NOMO-1 (cell line): Measurements from ENCODE around the gene SPATA13.

Experiments
- DNase-seq, 2 experiments: peaks; one replicate each; lab custom pipeline; 2025; ENCODE audit not compliant: unreplicated experiment in 2 of 2; lab: John Stamatoyannopoulos, UW

The SPATA13 gene

GRCh38 chr13:24218338-24218737 is 57.8 kb downstream of the SPATA13 start:
- DNase-seq = no peak

GRCh38 chr13:24218977-24219376 is 58.5 kb downstream of the SPATA13 start:
- no peak for DNase-seq

GRCh38 chr13:24220086-24220703 is 59.7 kb downstream of the SPATA13 start:
- DNase-seq = peak; percentile 55 to 79

- no peak for DNase-seq
These were observed 60.5 kb downstream of the SPATA13 start for GRCh38 chr13:24221007-24221406.

- DNase-seq = no peak
These were observed 62.2 kb downstream of the SPATA13 start for GRCh38 chr13:24222756-24223155.

GRCh38 chr13:24223341-24224231 is 63.1 kb downstream of the SPATA13 start:
- no peak for DNase-seq

- no peak for DNase-seq
These were observed 63.7 kb downstream of the SPATA13 start for GRCh38 chr13:24224232-24224680.

GRCh38 chr13:24225062-24225461 is 64.5 kb downstream of the SPATA13 start:
- no peak for DNase-seq

- DNase-seq = no peak
These were observed 65.4 kb downstream of the SPATA13 start for GRCh38 chr13:24225930-24226329.

GRCh38 chr13:24226762-24227161 is 66.2 kb downstream of the SPATA13 start:
- DNase-seq = no peak

- DNase-seq = peak; percentile 25 to 61
These were observed 68.4 kb downstream of the SPATA13 start for GRCh38 chr13:24228852-24229458.

GRCh38 chr13:24230428-24231072 is 70.0 kb downstream of the SPATA13 start:
- DNase-seq = no peak

GRCh38 chr13:24231377-24231776 is 70.9 kb downstream of the SPATA13 start:
- DNase-seq = no peak

- no peak for DNase-seq
These were observed 71.5 kb downstream of the SPATA13 start for GRCh38 chr13:24232037-24232436.

GRCh38 chr13:24232474-24232873 is 72.0 kb downstream of the SPATA13 start:
- no peak for DNase-seq

GRCh38 chr13:24233351-24233901 is 72.9 kb downstream of the SPATA13 start:
- DNase-seq = no peak

- DNase-seq = no peak
These were observed 73.8 kb downstream of the SPATA13 start for GRCh38 chr13:24234200-24234915.

GRCh38 chr13:24237356-24237755 is 76.8 kb downstream of the SPATA13 start:
- no peak for DNase-seq

GRCh38 chr13:24241336-24241735 is 80.8 kb downstream of the SPATA13 start:
- DNase-seq = no peak

- no peak for DNase-seq
These were observed 81.6 kb downstream of the SPATA13 start for GRCh38 chr13:24242100-24242499.
